Stimulated activated CD4-positive, alpha-beta T cell treated with anti-CD3 and anti-CD28 coated beads, Interleukin-4, amount 100 ng/mL, for 4 hours (primary cell): Measurements from ENCODE around the gene SCPEP1.
"Not testable (repeated sequence)": the region's sequence is repeated elsewhere in the genome, so short reads cannot be mapped to it uniquely, and the experiment has no call there.

Experiments
- DNase-seq, 2 experiments: peaks; one replicate each; pipeline ENCODE4 v3.0.0-alpha.2; 2020

SCPEP1 gene

GRCh38 chr17:56977673-56978395 lies at the start of gene SCPEP1:
TSS of gene SCPEP1 (plus strand) at chr17:56978131. CDS start at chr17:56978160, 29 bp downstream.
- DNase-seq = peak; percentile 76

GRCh38 chr17:56928586-56928985 lies 49.3 kb upstream of the SCPEP1 start:
- DNase-seq = no peak

GRCh38 chr17:56929362-56929969 lies 48.5 kb upstream of the SCPEP1 start:
- no peak for DNase-seq

- DNase-seq = no peak
These were observed 47.1 kb upstream of the SCPEP1 start for GRCh38 chr17:56930739-56931337.

- no peak for DNase-seq
These were observed 44.7 kb upstream of the SCPEP1 start for GRCh38 chr17:56933151-56933745.

GRCh38 chr17:56933868-56934267 lies 44.1 kb upstream of the SCPEP1 start:
- DNase-seq = no peak

GRCh38 chr17:56934280-56934679 lies 43.7 kb upstream of the SCPEP1 start:
- no peak for DNase-seq

GRCh38 chr17:56935461-56935860 lies 42.5 kb upstream of the SCPEP1 start:
- DNase-seq = no peak

- DNase-seq = no peak
These were observed 41.1 kb upstream of the SCPEP1 start for GRCh38 chr17:56936697-56937322.

GRCh38 chr17:56937687-56938086 lies 40.2 kb upstream of the SCPEP1 start:
- DNase-seq = no peak

GRCh38 chr17:56938206-56938605 lies 39.7 kb upstream of the SCPEP1 start:
- DNase-seq = not testable (repeated sequence)

GRCh38 chr17:56939869-56940484 lies 38.0 kb upstream of the SCPEP1 start:
- no peak for DNase-seq

- DNase-seq = peak in 1 of 2 experiments; percentile 17
These were observed 34.3 kb upstream of the SCPEP1 start for GRCh38 chr17:56943505-56944125.

- DNase-seq = no peak
These were observed 31.9 kb upstream of the SCPEP1 start for GRCh38 chr17:56945938-56946505.

- DNase-seq = no peak
These were observed 30.2 kb upstream of the SCPEP1 start for GRCh38 chr17:56947741-56948140.

GRCh38 chr17:56948491-56948890 lies 29.4 kb upstream of the SCPEP1 start:
- DNase-seq = no peak

- DNase-seq = no peak
These were observed 28.3 kb upstream of the SCPEP1 start for GRCh38 chr17:56949595-56949994.

GRCh38 chr17:56956992-56957391 lies 20.9 kb upstream of the SCPEP1 start:
- DNase-seq = no peak

GRCh38 chr17:56960596-56961538 lies 17.1 kb upstream of the SCPEP1 start, which contains the start of gene COIL:
TSS of gene COIL (minus strand) at chr17:56961050. CDS start at chr17:56961019, 31 bp downstream.
- DNase-seq = peak; percentile 91 to 95

GRCh38 chr17:56965241-56965640 lies 12.7 kb upstream of the SCPEP1 start:
- DNase-seq = not testable (repeated sequence)

- DNase-seq = not testable (repeated sequence)
These were observed 12.2 kb upstream of the SCPEP1 start for GRCh38 chr17:56965681-56966080.
